HCT116 (cell line): ENCODE measurements around the gene AHRR. TPM values are rescaled to one million over a fixed set of nuclear protein-coding genes. Genes with fewer than 3 reads are reported as not detected.
A peak's percentile ranks its signal among the peaks of the same experiment; 100 is the strongest.

Experiments used
- ATAC-seq: fragments of 200-7000 bp; cut with Tn5 transposase; 2 replicates; pipeline ENCODE4 v1.9.1; 2020; ENCODE audit warnings: mild to moderate bottlenecking, moderate library complexity
- BruUV-seq: library from RNA; stranded (reverse); fragments of 400-500 nt; replicated peaks from 2 replicates; lab custom pipeline; 2021; lab: Mats Ljungman, UMichigan
- CTCF ChIA-PET: fragments of 300-600 bp; sonication (Branson Sonifier 250); formaldehyde crosslinking; loops from one replicate; lab custom pipeline; 2021; ENCODE audit warnings: antibody characterized with exemption; lab: Charles Lee
- POLR2A ChIA-PET: fragments of 300-600, 350-600 bp; sonication (Branson Sonifier 250); formaldehyde crosslinking; loops from one replicate; lab custom pipeline; 2021; ENCODE audit warnings: antibody characterized with exemption; lab: Charles Lee
- RAD21 ChIA-PET, 2 experiments: fragments of 300-600 bp; sonication (Branson Sonifier 250); formaldehyde crosslinking; loops; one replicate each; lab custom pipeline; 2023; ENCODE audit warnings: low total read pairs in 2 of 2; ENCODE audit not compliant: uncharacterized antibody in 2 of 2, unreplicated experiment in 2 of 2, low non-redundant PET in 1 of 2; lab: Charles Lee
- DNase-seq: peaks from one replicate; pipeline ENCODE4 v3.0.0-alpha.2; 2010; ENCODE audit warnings: low read depth, low spot score
- H2AFZ ChIP-seq: fragments of 200-600 bp; shearing (Covaris generic), sonication (generic); 2 replicates; pipeline ENCODE4 v1.6.1; 2017; ENCODE audit warnings: low read depth, mixed run types, mixed read lengths, antibody characterized with exemption, low read length; ENCODE audit not compliant: poor library complexity, severe bottlenecking
- H3K27ac ChIP-seq: 2 replicates; pipeline ENCODE4 v1.5.1; 2012; ENCODE audit warnings: low read depth, low read length
- H3K27me3 ChIP-seq: fragments of 200-600 bp; sonication (generic); 2 replicates; pipeline ENCODE4 v1.6.1; 2016; ENCODE audit warnings: mixed run types, low read length, mixed read lengths; ENCODE audit not compliant: insufficient read depth
- H3K36me3 ChIP-seq, 2 experiments: fragments of 200-500 bp in 1 of 2; fragments of 200-600 bp in 1 of 2; sonication (Bioruptor generic) in 1 of 2; sonication (generic) in 1 of 2; 2 replicates each; pipeline versions ENCODE4 v1.5.1 to v1.6.1; 2014 to 2016; ENCODE audit warnings: low read length in 2 of 2, inconsistent platforms in 1 of 2, mixed read lengths in 1 of 2, mixed run types in 1 of 2; ENCODE audit not compliant: insufficient read depth in 2 of 2, control insufficient read depth in 1 of 2
- H3K4me1 ChIP-seq, 2 experiments: fragments of 200-600 bp in 1 of 2; sonication (generic) in 1 of 2; 2 replicates each; pipeline versions ENCODE4 v1.5.1 to v1.6.1; 2012 to 2017; ENCODE audit warnings: low read length in 2 of 2, inconsistent platforms in 1 of 2, mild to moderate bottlenecking in 1 of 2, mixed read lengths in 1 of 2, mixed run types in 1 of 2, moderate library complexity in 1 of 2; ENCODE audit not compliant: insufficient read depth in 2 of 2, control insufficient read depth in 1 of 2
- H3K4me2 ChIP-seq: fragments of 200-600 bp; sonication (generic); 2 replicates; pipeline ENCODE4 v1.6.1; 2017; ENCODE audit warnings: mixed run types, low read length, mixed read lengths
- H3K4me3 ChIP-seq, 2 experiments: fragments of 200-600 bp in 1 of 2; sonication (generic) in 1 of 2; replicated peaks in 1 of 2; 2 replicates each; pipeline ENCODE4 v1.5.1; 2011 to 2016; ENCODE audit warnings: low read length in 2 of 2, control low read depth in 1 of 2, low read depth in 1 of 2, mild to moderate bottlenecking in 1 of 2, mixed read lengths in 1 of 2, mixed run types in 1 of 2
- H3K79me2 ChIP-seq: fragments of 200-600 bp; sonication (generic); 2 replicates; pipeline ENCODE4 v1.6.1; 2017; ENCODE audit warnings: mild to moderate bottlenecking, mixed run types, low read length, moderate library complexity, mixed read lengths; ENCODE audit not compliant: insufficient read depth
- H3K9ac ChIP-seq: fragments of 200-600 bp; sonication (generic); 2 replicates; pipeline ENCODE4 v1.6.1; 2016; ENCODE audit warnings: low read length, mixed read lengths
- H3K9me2 ChIP-seq: fragments of 200-600 bp; sonication (generic), shearing (Covaris generic); 2 replicates; pipeline ENCODE4 v1.6.1; 2017; ENCODE audit warnings: mixed run types, mild to moderate bottlenecking, moderate library complexity; ENCODE audit not compliant: insufficient read depth
- H3K9me3 ChIP-seq, 2 experiments: fragments of 200-500 bp in 1 of 2; fragments of 200-600 bp in 1 of 2; sonication (Bioruptor generic) in 1 of 2; sonication (generic) in 1 of 2; 2 replicates each; pipeline ENCODE4 v1.6.1; 2014 to 2017; ENCODE audit warnings: low read length in 2 of 2, mixed read lengths in 2 of 2, inconsistent platforms in 1 of 2, low read depth in 1 of 2, mild to moderate bottlenecking in 1 of 2, mixed run types in 1 of 2, moderate library complexity in 1 of 2; ENCODE audit not compliant: control insufficient read depth in 1 of 2, insufficient read depth in 1 of 2
- H4K20me1 ChIP-seq: fragments of 200-600 bp; sonication (generic), shearing (Covaris generic); 2 replicates; pipeline ENCODE4 v1.6.1; 2017; ENCODE audit warnings: mixed run types, mild to moderate bottlenecking, moderate library complexity; ENCODE audit not compliant: insufficient read depth
- CTCF ChIP-seq, 3 experiments: fragments of 200-600 bp in 1 of 3; sonication (generic) in 1 of 3; IDR thresholded peaks in 2 of 3; conservative IDR thresholded peaks in 1 of 3; 2 replicates each; pipeline ENCODE4 v1.5.1; 2012 to 2017; ENCODE audit warnings: low read depth in 2 of 3, low read length in 2 of 3, antibody characterized with exemption in 1 of 3, borderline replicate concordance in 1 of 3, control low read depth in 1 of 3, mild to moderate bottlenecking in 1 of 3, mixed read lengths in 1 of 3, mixed run types in 1 of 3, moderate library complexity in 1 of 3; ENCODE audit not compliant: insufficient read depth in 1 of 3
- ELF1 ChIP-seq: IDR thresholded peaks from 2 replicates; pipeline ENCODE4 v1.6.1; 2012; ENCODE audit warnings: low read depth, borderline replicate concordance
- EZH2phosphoT487 ChIP-seq: fragments of 200-600 bp; IDR thresholded peaks from 2 replicates; pipeline ENCODE4 v1.6.1; 2018; ENCODE audit warnings: antibody characterized with exemption, borderline replicate concordance
- FOSL1 ChIP-seq: IDR thresholded peaks from 2 replicates; pipeline ENCODE4 v1.6.1; 2012; ENCODE audit warnings: low read depth
- MAX ChIP-seq: IDR thresholded peaks from 2 replicates; pipeline ENCODE4 v1.6.1; 2012
- POLR2A ChIP-seq: IDR thresholded peaks from 2 replicates; pipeline ENCODE4 v1.7.0; 2011; ENCODE audit warnings: borderline replicate concordance; ENCODE audit not compliant: insufficient read depth, insufficient read length; ENCODE audit errors: extremely low read depth
- POLR2AphosphoS5 ChIP-seq: IDR thresholded peaks from 2 replicates; pipeline ENCODE4 v1.6.1; 2011; ENCODE audit warnings: mild to moderate bottlenecking, low read depth, low read length, moderate library complexity
- SRF ChIP-seq: IDR thresholded peaks from 2 replicates; pipeline ENCODE4 v1.6.1; 2012; ENCODE audit warnings: low read depth
- YY1 ChIP-seq: IDR thresholded peaks from 2 replicates; pipeline ENCODE4 v1.6.1; 2011; ENCODE audit warnings: low read length, low read depth, moderate library complexity, mild to moderate bottlenecking; ENCODE audit not compliant: insufficient replicate concordance; ENCODE audit errors: extremely low read depth
- ZNF274 ChIP-seq: fragments of 200-500 bp; sonication (Bioruptor generic); IDR thresholded peaks from 2 replicates; pipeline ENCODE4 v1.6.1; 2014; ENCODE audit warnings: mild to moderate bottlenecking, low read depth, low read length, inconsistent platforms
- intact Hi-C: fragments of 100-400 bp; cut with micrococcal nuclease; formaldehyde crosslinking; loops from 2 replicates; pipeline ENCODE4 v1.10.0; 2022
- total RNA-seq: library from RNA; stranded (reverse); gene quantifications from one replicate; pipeline ENCODE4 v1.2.1, GENCODE V29; 2021; ENCODE audit not compliant: unreplicated experiment
- TF ChIP-seq, protein P1 (sequence below): IDR thresholded peaks from 2 replicates; pipeline ENCODE4 v1.6.1; 2012
- TF ChIP-seq, protein P2 (sequence below): IDR thresholded peaks from 2 replicates; pipeline ENCODE4 v1.6.1; 2011; ENCODE audit warnings: mild to moderate bottlenecking, low read length, moderate library complexity; ENCODE audit not compliant: insufficient replicate concordance; ENCODE audit errors: extremely low read depth

AHRR gene
- total RNA-seq, 1 experiment from 2014 or later: 12.7 TPM

GRCh38 chr5:474840-475661 lies 153.5 kb downstream of the AHRR start:
- intact Hi-C loops: no loop called here
- RAD21 ChIA-PET: no interaction called here

More at GRCh38 chr5:474840-475661, 153.5 kb downstream of the AHRR start:
- Histone ChIP-seq H3K36me3 (peaks cover 3 to 5% of the 10 kb centered on the region in 2 experiments; a peak in 1 of 4 replicates), H3K4me3 (no peak overlapping the region), H3K9ac (no peak overlapping the region), H2AFZ (no peak overlapping the region), H3K9me2 (no peaks in the 10 kb centered on the region), H3K27ac (no peak overlapping the region), H4K20me1 (peaks cover 3% of the 10 kb centered on the region; the same call in 1 of the 2 replicates), H3K27me3 (no peaks in the 10 kb centered on the region), H3K9me3 (no peaks in the 10 kb centered on the region), H3K4me2 (no peak overlapping the region; the same call in 1 of the 2 replicates), H3K79me2 (peaks cover 22% of the 10 kb centered on the region), H3K4me1 (peaks cover 5 to 17% of the 10 kb centered on the region in 2 experiments; a peak in 3 of 4 replicates)
- POLR2A ChIA-PET: no interaction called here
- DNase-seq (no peak), ATAC-seq (no peak)
- BruUV-seq: TSS peak; percentile 22
- CTCF ChIA-PET: no interaction called here
- no peak for TF ChIP-seq ZNF274
- no peak for TF ChIP-seq MAX
- TF ChIP-seq YY1: no peak
- TF ChIP-seq EZH2phosphoT487: no peak
- TF ChIP-seq FOSL1: no peak
- TF ChIP-seq, protein P1, sequence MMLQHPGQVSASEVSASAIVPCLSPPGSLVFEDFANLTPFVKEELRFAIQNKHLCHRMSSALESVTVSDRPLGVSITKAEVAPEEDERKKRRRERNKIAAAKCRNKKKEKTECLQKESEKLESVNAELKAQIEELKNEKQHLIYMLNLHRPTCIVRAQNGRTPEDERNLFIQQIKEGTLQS: no peak
- TF ChIP-seq ELF1: no peak
- TF ChIP-seq POLR2A: no peak
- no peak for TF ChIP-seq SRF
- no peak for TF ChIP-seq POLR2AphosphoS5
- TF ChIP-seq CTCF (IDR thresholded peaks at IDR 0.05 in 2 of 3, conservative IDR thresholded peaks at IDR 0.05 in 1 of 3; ENCODE audit: borderline replicate concordance in 1 of 3, insufficient read depth in 1 of 3, low read depth in 2 of 3, low read length in 2 of 3): no peak
- TF ChIP-seq, protein P2, sequence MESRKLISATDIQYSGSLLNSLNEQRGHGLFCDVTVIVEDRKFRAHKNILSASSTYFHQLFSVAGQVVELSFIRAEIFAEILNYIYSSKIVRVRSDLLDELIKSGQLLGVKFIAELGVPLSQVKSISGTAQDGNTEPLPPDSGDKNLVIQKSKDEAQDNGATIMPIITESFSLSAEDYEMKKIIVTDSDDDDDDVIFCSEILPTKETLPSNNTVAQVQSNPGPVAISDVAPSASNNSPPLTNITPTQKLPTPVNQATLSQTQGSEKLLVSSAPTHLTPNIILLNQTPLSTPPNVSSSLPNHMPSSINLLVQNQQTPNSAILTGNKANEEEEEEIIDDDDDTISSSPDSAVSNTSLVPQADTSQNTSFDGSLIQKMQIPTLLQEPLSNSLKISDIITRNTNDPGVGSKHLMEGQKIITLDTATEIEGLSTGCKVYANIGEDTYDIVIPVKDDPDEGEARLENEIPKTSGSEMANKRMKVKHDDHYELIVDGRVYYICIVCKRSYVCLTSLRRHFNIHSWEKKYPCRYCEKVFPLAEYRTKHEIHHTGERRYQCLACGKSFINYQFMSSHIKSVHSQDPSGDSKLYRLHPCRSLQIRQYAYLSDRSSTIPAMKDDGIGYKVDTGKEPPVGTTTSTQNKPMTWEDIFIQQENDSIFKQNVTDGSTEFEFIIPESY: no peak
